ENCODE measurements around the gene TTYH1. TPM values are rescaled to one million over a fixed set of nuclear protein-coding genes. Genes with fewer than 3 reads are reported as not detected.

The TTYH1 gene
- total RNA-seq, 2 experiments from 2014 or later: not detected

GRCh38 chr19:54482889-54483288 is 67.6 kb downstream of the TTYH1 start:
- POLR2A ChIA-PET: no interaction called here
- intact Hi-C loops (cut with DNase I, micrococcal nuclease): no loop called here
- H3K27ac Mint-ChIP-seq: no peak overlapping the region
- no peaks in the 10 kb centered on the region for H3K36me3 ChIP-seq (ENCODE audit: insufficient read depth, low read length)
- H3K27me3 Mint-ChIP-seq: peaks cover 40% of the 10 kb centered on the region
- no peaks in the 10 kb centered on the region for H3K9me3 Mint-ChIP-seq
- CTCF ChIA-PET: no interaction called here
- peaks cover 3 to 8% of the 10 kb centered on the region in 2 experiments for H3K27me3 ChIP-seq (ENCODE audit: control insufficient read depth in 1 of 2, insufficient read depth in 2 of 2, low read length in 2 of 2)
- no peak overlapping the region for H3K4me3 ChIP-seq (ENCODE audit: low read length)
- TF ChIP-seq CTCF (IDR thresholded peaks at IDR 0.05): no peak
- peaks cover 5% of the 10 kb centered on the region for H3K4me1 Mint-ChIP-seq (ENCODE audit: low read depth)
- H3K9me3 ChIP-seq (ENCODE audit: control insufficient read depth in 1 of 2, insufficient read depth in 1 of 2, low read length in 2 of 2): no peaks in the 10 kb centered on the region
- no peak for ATAC-seq (ENCODE audit: poor library complexity)
- DNase-seq: peak in 1 of 14 experiments; percentile 33
- H3K4me3 Mint-ChIP-seq: no peak overlapping the region
- H3K4me1 ChIP-seq (ENCODE audit: insufficient read depth, low read length): peaks cover 5% of the 10 kb centered on the region
- no peaks in the 10 kb centered on the region for H3K36me3 Mint-ChIP-seq (ENCODE audit: low read depth)
- H3K27ac ChIP-seq (ENCODE audit: low read depth in 1 of 2, low read length in 2 of 2): no peak overlapping the region

- no peak for TF ChIP-seq CTCF (IDR thresholded peaks at IDR 0.05)
- H3K27ac Mint-ChIP-seq: no peak overlapping the region
- Histone ChIP-seq H3K9me3 (ENCODE audit: control insufficient read depth in 1 of 2, insufficient read depth in 1 of 2, low read length in 2 of 2) (no peaks in the 10 kb centered on the region), H3K27me3 (ENCODE audit: control insufficient read depth in 1 of 2, insufficient read depth in 2 of 2, low read length in 2 of 2) (peaks cover 0 to 5% of the 10 kb centered on the region in 2 experiments), H3K4me1 (ENCODE audit: insufficient read depth, low read length) (peaks cover 3% of the 10 kb centered on the region), H3K27ac (ENCODE audit: low read depth in 1 of 2, low read length in 2 of 2) (no peak overlapping the region), H3K4me3 (ENCODE audit: low read length) (no peak overlapping the region), H3K36me3 (ENCODE audit: insufficient read depth, low read length) (no peaks in the 10 kb centered on the region)
- H3K4me1 Mint-ChIP-seq (ENCODE audit: low read depth): peaks cover 5% of the 10 kb centered on the region
- H3K27me3 Mint-ChIP-seq: peaks cover 33% of the 10 kb centered on the region
- no peaks in the 10 kb centered on the region for H3K9me3 Mint-ChIP-seq
- DNase-seq (no peak), ATAC-seq (ENCODE audit: poor library complexity) (no peak)
- no peak overlapping the region for H3K4me3 Mint-ChIP-seq
- CTCF ChIA-PET: no interaction called here
- POLR2A ChIA-PET: no interaction called here
- intact Hi-C loops (cut with DNase I, micrococcal nuclease): no loop called here
- H3K36me3 Mint-ChIP-seq (ENCODE audit: low read depth): no peaks in the 10 kb centered on the region
Observed at GRCh38 chr19:54484451-54484850, 69.2 kb downstream of the TTYH1 start.

- Mint-ChIP-seq H3K27me3 (peaks cover 26% of the 10 kb centered on the region), H3K9me3 (no peaks in the 10 kb centered on the region), H3K36me3 (ENCODE audit: low read depth) (no peaks in the 10 kb centered on the region), H3K4me3 (no peak overlapping the region), H3K4me1 (ENCODE audit: low read depth) (peaks cover 5% of the 10 kb centered on the region), H3K27ac (no peak overlapping the region)
- no peak for DNase-seq
- H3K27me3 ChIP-seq (ENCODE audit: control insufficient read depth in 1 of 2, insufficient read depth in 2 of 2, low read length in 2 of 2): peaks cover 0 to 5% of the 10 kb centered on the region in 2 experiments
- no peak overlapping the region for H3K27ac ChIP-seq (ENCODE audit: low read depth in 1 of 2, low read length in 2 of 2)
- ChIA-PET CTCF (no interaction called here), POLR2A (no interaction called here)
- no peaks in the 10 kb centered on the region for H3K36me3 ChIP-seq (ENCODE audit: insufficient read depth, low read length)
- no peak for ATAC-seq (ENCODE audit: poor library complexity)
- no peaks in the 10 kb centered on the region for H3K9me3 ChIP-seq (ENCODE audit: control insufficient read depth in 1 of 2, insufficient read depth in 1 of 2, low read length in 2 of 2)
- TF ChIP-seq CTCF (IDR thresholded peaks at IDR 0.05): no peak
- H3K4me1 ChIP-seq (ENCODE audit: insufficient read depth, low read length): peaks cover 3% of the 10 kb centered on the region
- H3K4me3 ChIP-seq (ENCODE audit: low read length): no peak overlapping the region
- intact Hi-C loops (cut with DNase I, micrococcal nuclease): no loop called here
Observed at GRCh38 chr19:54485851-54486250, 70.6 kb downstream of the TTYH1 start.

Other genes starting within 250 kb of the TTYH1 start
- 1 to 10 TPM in 1 of 2 experiments, under 1 TPM in 1; 0.84 to 1.5 TPM for gene TMC4, start 242.3 kb upstream of the TTYH1 start, total RNA-seq
- gene MBOAT7, start 225.9 kb upstream of the TTYH1 start, total RNA-seq: 10 to 100 TPM; 13.7 to 18.0 TPM
- gene TSEN34, start 224.2 kb upstream of the TTYH1 start, total RNA-seq: 1 to 10 TPM; 8.4 to 8.6 TPM
- 1,000 to 10,000 TPM; 2,017 to 2,050 TPM for gene RPS9, start 214.6 kb upstream of the TTYH1 start, total RNA-seq
- 1 to 10 TPM; 1.1 to 1.3 TPM for gene LILRB3, start 192.5 kb upstream of the TTYH1 start, total RNA-seq
- gene LILRA6, start 172.7 kb upstream of the TTYH1 start, total RNA-seq: under 1 TPM in 1 of 2 experiments, not detected in 1; 0.60 TPM
- gene LILRB5, start 158.2 kb upstream of the TTYH1 start, total RNA-seq: not detected
- 1 to 10 TPM; 1.3 to 1.5 TPM for gene LILRB2, start 134.4 kb upstream of the TTYH1 start, total RNA-seq
- gene LILRA5, start 102.3 kb upstream of the TTYH1 start, total RNA-seq: 1 to 10 TPM; 1.5 TPM
- under 1 TPM; 0.47 to 0.52 TPM for gene LILRA4, start 76.3 kb upstream of the TTYH1 start, total RNA-seq
- 10 to 100 TPM; 12.3 to 14.4 TPM for gene LAIR1, start 50.5 kb upstream of the TTYH1 start, total RNA-seq
- 100 to 1,000 TPM; 610 to 639 TPM for gene LENG8, start 33.7 kb downstream of the TTYH1 start, total RNA-seq
- 1 to 10 TPM; 2.8 to 2.9 TPM for gene LENG9, start 48.3 kb downstream of the TTYH1 start, total RNA-seq
- gene CDC42EP5, start 57.8 kb downstream of the TTYH1 start, total RNA-seq: not detected
- gene LAIR2, start 87.4 kb downstream of the TTYH1 start, total RNA-seq: 1 to 10 TPM in 1 of 2 experiments, not detected in 1; 1.2 TPM
- gene LILRA2, start 158.3 kb downstream of the TTYH1 start, total RNA-seq: under 1 TPM; 0.78 to 0.91 TPM
- gene LILRA1, start 178.2 kb downstream of the TTYH1 start, total RNA-seq: under 1 TPM; 0.27 to 0.36 TPM
- gene LILRB1, start 215.0 kb downstream of the TTYH1 start, total RNA-seq: under 1 TPM; 0.22 to 0.38 TPM
- under 1 TPM; 0.22 to 0.60 TPM for gene LILRB4, start 247.5 kb downstream of the TTYH1 start, total RNA-seq